Panc1 (cell line): ENCODE measurements around the gene GALNT10. TPM values are rescaled to one million over a fixed set of nuclear protein-coding genes. Genes with fewer than 3 reads are reported as not detected.

Experiments
- ATAC-seq: fragments of 200-7000 bp; cut with Tn5 transposase; 2 replicates; pipeline ENCODE4 v1.9.1; 2020; ENCODE audit warnings: mild to moderate bottlenecking, moderate library complexity
- BruUV-seq: library from RNA; stranded (reverse); fragments of 400-500 nt; replicated peaks from 2 replicates; lab custom pipeline; 2021; lab: Mats Ljungman, UMichigan
- CTCF ChIA-PET: fragments of 300-600 bp; sonication (Branson Sonifier 250); formaldehyde crosslinking; loops from one replicate; lab custom pipeline; 2022; ENCODE audit warnings: antibody characterized with exemption; lab: Charles Lee
- POLR2A ChIA-PET: fragments of 300-600 bp; sonication (Branson Sonifier 250); formaldehyde crosslinking; loops from one replicate; lab custom pipeline; 2022; ENCODE audit warnings: antibody characterized with exemption; lab: Charles Lee
- DNase-seq: peaks from one replicate; pipeline ENCODE4 v3.0.0-alpha.2; 2010; ENCODE audit warnings: low read depth, low spot score
- H3K27ac ChIP-seq: 2 replicates; pipeline ENCODE4 v1.5.1; 2011; ENCODE audit warnings: mild to moderate bottlenecking, low read length, inconsistent platforms
- H3K27me3 ChIP-seq: fragments of 200-500 bp; sonication (Bioruptor generic); 2 replicates; pipeline ENCODE4 v1.6.0; 2014; ENCODE audit warnings: low read length, inconsistent platforms; ENCODE audit not compliant: control insufficient read depth, insufficient read depth
- H3K36me3 ChIP-seq: fragments of 200-500 bp; sonication (Bioruptor generic); 2 replicates; pipeline ENCODE4 v1.5.1; 2014; ENCODE audit warnings: inconsistent platforms, mild to moderate bottlenecking, low read length, moderate library complexity; ENCODE audit not compliant: control insufficient read depth, insufficient read depth
- H3K4me1 ChIP-seq: 2 replicates; pipeline ENCODE4 v1.5.1; 2011; ENCODE audit warnings: inconsistent platforms, mild to moderate bottlenecking, low read length, moderate library complexity; ENCODE audit not compliant: control insufficient read depth, insufficient read depth
- H3K4me3 ChIP-seq, 2 experiments: 2 replicates each; pipeline ENCODE4 v1.5.1; 2011 to 2012; ENCODE audit warnings: low read depth in 2 of 2, low read length in 2 of 2, mild to moderate bottlenecking in 2 of 2, inconsistent platforms in 1 of 2, moderate library complexity in 1 of 2
- H3K9me3 ChIP-seq: fragments of 200-500 bp; sonication (Bioruptor generic); 2 replicates; pipeline ENCODE4 v1.5.1; 2014; ENCODE audit warnings: low read depth, mild to moderate bottlenecking, inconsistent platforms, low read length, moderate library complexity; ENCODE audit not compliant: control insufficient read depth, insufficient read depth
- CTCF ChIP-seq: fragments of 450-650 bp; IDR thresholded peaks from 2 replicates; pipeline ENCODE4 v1.5.1; 2017; ENCODE audit warnings: mild to moderate bottlenecking
- POLR2AphosphoS5 ChIP-seq: IDR thresholded peaks from 2 replicates; pipeline ENCODE4 v1.6.1; 2012; ENCODE audit warnings: mild to moderate bottlenecking, low read depth, low read length, moderate library complexity
- SIN3A ChIP-seq: IDR thresholded peaks from 2 replicates; pipeline ENCODE4 v1.6.1; 2012; ENCODE audit warnings: low read depth, mild to moderate bottlenecking, low read length, moderate library complexity, borderline replicate concordance; ENCODE audit not compliant: insufficient read depth
- TCF7L2 ChIP-seq: IDR thresholded peaks from 2 replicates; pipeline ENCODE4 v1.6.1; 2011; ENCODE audit warnings: mild to moderate bottlenecking, low read depth, low read length, inconsistent platforms
- in situ Hi-C: cut with HindIII; loops from 2 replicates; pipeline ENCODE4 v1.10.0; 2016; ENCODE audit warnings: low sequenced_read_pairs, low pct_unique_long_range_greater_than_20kb
- intact Hi-C: fragments of 100-400 bp; cut with micrococcal nuclease; formaldehyde crosslinking; loops from one replicate; pipeline ENCODE4 v1.10.0; 2022; ENCODE audit not compliant: unreplicated experiment
- total RNA-seq: library from RNA; stranded (reverse); gene quantifications from one replicate; pipeline ENCODE4 v1.2.1, GENCODE V29; 2021; ENCODE audit not compliant: unreplicated experiment
- TF ChIP-seq, protein P1 (sequence below), 2 experiments: IDR thresholded peaks; 2 replicates each; pipeline ENCODE4 v1.6.1; 2011 to 2012; ENCODE audit warnings: low read depth in 2 of 2, control low read depth in 1 of 2, low read length in 1 of 2, mild to moderate bottlenecking in 1 of 2, moderate library complexity in 1 of 2; ENCODE audit not compliant: insufficient read depth in 1 of 2

The GALNT10 gene
- total RNA-seq, 1 experiment from 2014 or later: 50.5 TPM

GRCh38 chr5:154278186-154278585, 87.7 kb downstream of the GALNT10 start:
- Histone ChIP-seq H3K27me3 (no peaks in the 10 kb centered on the region), H3K4me3 (no peak overlapping the region), H3K9me3 (no peaks in the 10 kb centered on the region), H3K4me1 (0 out of 2 replicates have a peak, but pooled peaks cover 3% of the 10 kb centered on the region), H3K36me3 (no peaks in the 10 kb centered on the region), H3K27ac (no peak overlapping the region)
- BruUV-seq: no TSS peak
- intact Hi-C loops (no loop called here), in situ Hi-C loops (no loop called here)
- ATAC-seq (no peak), DNase-seq (no peak)
- CTCF ChIA-PET: no interaction called here
- no peak for TF ChIP-seq CTCF
- TF ChIP-seq, protein P1, sequence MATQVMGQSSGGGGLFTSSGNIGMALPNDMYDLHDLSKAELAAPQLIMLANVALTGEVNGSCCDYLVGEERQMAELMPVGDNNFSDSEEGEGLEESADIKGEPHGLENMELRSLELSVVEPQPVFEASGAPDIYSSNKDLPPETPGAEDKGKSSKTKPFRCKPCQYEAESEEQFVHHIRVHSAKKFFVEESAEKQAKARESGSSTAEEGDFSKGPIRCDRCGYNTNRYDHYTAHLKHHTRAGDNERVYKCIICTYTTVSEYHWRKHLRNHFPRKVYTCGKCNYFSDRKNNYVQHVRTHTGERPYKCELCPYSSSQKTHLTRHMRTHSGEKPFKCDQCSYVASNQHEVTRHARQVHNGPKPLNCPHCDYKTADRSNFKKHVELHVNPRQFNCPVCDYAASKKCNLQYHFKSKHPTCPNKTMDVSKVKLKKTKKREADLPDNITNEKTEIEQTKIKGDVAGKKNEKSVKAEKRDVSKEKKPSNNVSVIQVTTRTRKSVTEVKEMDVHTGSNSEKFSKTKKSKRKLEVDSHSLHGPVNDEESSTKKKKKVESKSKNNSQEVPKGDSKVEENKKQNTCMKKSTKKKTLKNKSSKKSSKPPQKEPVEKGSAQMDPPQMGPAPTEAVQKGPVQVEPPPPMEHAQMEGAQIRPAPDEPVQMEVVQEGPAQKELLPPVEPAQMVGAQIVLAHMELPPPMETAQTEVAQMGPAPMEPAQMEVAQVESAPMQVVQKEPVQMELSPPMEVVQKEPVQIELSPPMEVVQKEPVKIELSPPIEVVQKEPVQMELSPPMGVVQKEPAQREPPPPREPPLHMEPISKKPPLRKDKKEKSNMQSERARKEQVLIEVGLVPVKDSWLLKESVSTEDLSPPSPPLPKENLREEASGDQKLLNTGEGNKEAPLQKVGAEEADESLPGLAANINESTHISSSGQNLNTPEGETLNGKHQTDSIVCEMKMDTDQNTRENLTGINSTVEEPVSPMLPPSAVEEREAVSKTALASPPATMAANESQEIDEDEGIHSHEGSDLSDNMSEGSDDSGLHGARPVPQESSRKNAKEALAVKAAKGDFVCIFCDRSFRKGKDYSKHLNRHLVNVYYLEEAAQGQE (IDR thresholded peaks at IDR 0.05; ENCODE audit: insufficient read depth in 1 of 2, low read depth in 2 of 2, low read length in 1 of 2): no peak
- TF ChIP-seq SIN3A: no peak
- no peak for TF ChIP-seq POLR2AphosphoS5
- no peak for TF ChIP-seq TCF7L2
- POLR2A ChIA-PET: interaction anchor here (0.5 to 0.6 kb wide), 2 partner anchors 9 to 262 kb away, joined by 3 to 4 read pairs; no protein-coding TSS in a partner anchor

GRCh38 chr5:154278908-154279307, 88.4 kb downstream of the GALNT10 start:
- Histone ChIP-seq H3K27me3 (no peaks in the 10 kb centered on the region), H3K36me3 (no peaks in the 10 kb centered on the region), H3K9me3 (no peaks in the 10 kb centered on the region), H3K4me3 (no peak overlapping the region), H3K4me1 (no peaks in the 10 kb centered on the region), H3K27ac (no peak overlapping the region)
- intact Hi-C loops: no loop called here
- DNase-seq: no peak
- in situ Hi-C loops: no loop called here
- no TSS peak for BruUV-seq
- ATAC-seq: no peak
- POLR2A ChIA-PET: no interaction called here
- CTCF ChIA-PET: no interaction called here
- no peak for TF ChIP-seq SIN3A
- no peak for TF ChIP-seq POLR2AphosphoS5
- TF ChIP-seq TCF7L2: no peak
- no peak for TF ChIP-seq CTCF
- TF ChIP-seq, protein P1 (IDR thresholded peaks at IDR 0.05; ENCODE audit: insufficient read depth in 1 of 2, low read depth in 2 of 2, low read length in 1 of 2): no peak
